Endometrial microvascular endothelial cells (primary cell): ENCODE results near the gene OR8B12. TPM values are rescaled to one million over a fixed set of nuclear protein-coding genes. Genes with fewer than 3 reads are reported as not detected.
"Not testable (repeated sequence)": the region's sequence is repeated elsewhere in the genome, so short reads cannot be mapped to it uniquely, and the experiment has no call there.

Source experiments
- in situ Hi-C: cut with HindIII; loops from 2 replicates; pipeline ENCODE4 v1.10.0; 2017; ENCODE audit warnings: low sequenced_read_pairs, low pct_unique_long_range_greater_than_20kb; ENCODE audit errors: inconsistent ontology term
- total RNA-seq: library from RNA; depleted of rRNA; stranded (reverse); fragments of >200 nt; gene quantifications from one replicate; pipeline ENCODE4 v1.2.3, GENCODE V29; 2015; ENCODE audit errors: inconsistent ontology term

The OR8B12 gene
- total RNA-seq, 1 donor from 2014 or later: not detected

DNA sequence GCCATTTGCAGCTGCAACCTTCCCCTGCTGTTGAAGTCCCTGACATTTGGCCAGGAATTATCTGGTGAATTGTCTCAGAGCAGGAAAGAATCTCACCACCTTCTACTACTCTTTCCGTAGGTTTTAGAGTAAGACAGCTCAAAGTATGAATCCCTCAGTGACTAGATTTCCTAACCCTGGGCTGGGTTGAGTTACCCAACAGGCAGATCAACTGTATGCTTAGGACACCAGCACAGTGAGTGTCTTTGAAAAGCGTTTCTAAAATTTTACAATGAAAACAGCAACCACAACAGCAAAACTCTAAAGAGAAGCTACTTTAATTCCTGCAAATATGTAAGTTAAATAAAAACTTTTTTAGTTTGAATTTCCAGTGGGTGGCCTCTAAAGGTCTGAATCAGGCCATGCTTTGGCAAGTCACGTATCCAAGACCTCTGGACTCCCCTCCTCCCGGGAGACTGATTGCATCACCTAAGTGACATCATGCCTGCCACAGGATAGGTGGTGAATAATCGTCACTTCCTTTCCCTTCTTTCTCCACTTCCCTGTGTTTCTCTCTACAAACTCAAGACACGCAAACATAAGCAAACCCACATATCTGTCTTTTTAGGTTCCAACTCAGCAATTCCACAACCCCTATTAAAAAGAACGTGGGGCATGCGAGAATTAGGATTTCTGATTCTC is 7.8 kb downstream of the OR8B12 start:
- in situ Hi-C loops: no loop called here

DNA sequence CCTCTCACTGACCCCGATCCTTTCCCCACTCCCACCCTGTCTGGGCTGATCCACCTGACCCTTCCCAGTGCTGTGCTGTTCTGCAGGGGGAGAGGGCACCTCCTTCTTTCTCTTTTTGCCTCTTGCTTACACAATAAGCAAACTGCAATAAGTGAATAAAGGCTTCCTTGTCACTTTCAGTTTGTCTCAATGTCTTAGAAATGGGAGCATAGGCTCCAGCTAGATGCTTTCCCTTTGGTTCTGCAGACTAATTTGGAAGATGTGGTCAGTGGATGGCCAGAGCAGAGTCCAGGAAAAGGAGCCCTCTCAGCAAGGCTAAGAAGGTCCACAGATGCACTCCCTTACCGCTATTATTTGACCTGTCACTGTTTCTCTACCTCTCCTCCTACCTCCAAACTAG is 9.4 kb downstream of the OR8B12 start:
- in situ Hi-C loops: no loop called here

DNA sequence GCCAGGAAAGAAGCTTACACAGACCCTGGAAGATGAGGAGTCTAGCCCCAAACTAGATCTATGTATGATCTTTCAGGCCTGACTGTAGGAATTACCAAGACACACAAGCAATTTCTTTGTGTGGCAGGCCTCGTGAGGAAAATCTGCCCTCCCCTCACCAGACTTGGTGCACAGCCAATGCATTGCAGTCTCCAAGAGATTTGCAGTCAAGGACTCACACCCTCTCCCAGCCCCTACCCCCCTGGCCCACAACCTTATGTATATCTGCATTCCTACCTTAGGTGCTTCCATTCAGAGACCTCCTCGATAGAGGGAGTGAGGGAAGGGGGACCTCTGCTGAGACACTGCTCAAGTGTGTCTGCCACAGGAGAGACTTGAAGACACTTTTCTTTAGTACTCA is 9.8 kb downstream of the OR8B12 start:
- in situ Hi-C loops: no loop called here

DNA sequence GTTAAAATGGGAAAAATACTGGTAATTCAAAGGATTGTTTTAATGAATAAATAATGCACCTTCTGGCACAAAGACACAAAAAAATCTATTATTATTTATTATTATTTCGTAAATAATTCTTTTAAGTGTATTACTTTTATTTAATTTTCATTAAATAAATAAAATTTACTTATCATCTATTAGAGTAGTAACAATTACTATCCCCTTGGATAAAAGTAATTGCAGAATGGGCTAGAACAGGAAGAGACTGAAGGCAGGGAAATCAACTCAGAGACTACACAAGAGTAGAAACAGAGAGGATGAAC is 23.0 kb downstream of the OR8B12 start:
- in situ Hi-C loops: no loop called here

DNA sequence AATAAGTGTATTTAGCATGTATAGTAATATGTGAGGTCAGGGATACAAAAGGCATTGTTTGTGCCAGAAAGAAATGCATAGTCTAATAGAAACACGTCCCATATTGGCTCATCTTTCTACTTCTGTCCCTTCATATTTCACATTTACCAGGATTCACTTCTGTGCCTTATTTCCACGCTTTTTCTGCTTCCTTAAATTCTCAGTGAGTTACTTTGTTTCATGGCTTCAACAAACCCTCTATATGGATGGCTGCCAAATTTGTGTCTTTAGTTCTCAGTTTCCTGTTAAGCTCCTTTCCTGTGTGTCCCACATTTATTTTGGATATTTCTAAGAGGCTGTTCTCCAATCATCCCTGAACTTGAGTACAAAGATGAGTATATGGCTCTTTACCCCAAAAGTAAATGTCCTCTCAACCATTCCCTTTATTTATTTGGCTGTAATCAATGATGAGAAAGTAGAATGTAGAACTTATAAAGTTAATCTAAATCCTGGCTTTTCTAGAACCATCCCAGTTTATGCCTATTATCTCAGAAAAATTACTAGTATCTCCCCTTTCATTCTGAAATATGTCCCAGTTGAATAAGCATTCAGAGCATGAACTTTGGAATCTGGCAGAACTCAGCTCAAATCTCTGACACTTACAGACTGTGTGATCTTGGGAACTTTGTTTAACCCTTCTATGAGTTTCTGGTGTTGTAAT is 23.5 kb downstream of the OR8B12 start:
- in situ Hi-C loops: no loop called here

DNA sequence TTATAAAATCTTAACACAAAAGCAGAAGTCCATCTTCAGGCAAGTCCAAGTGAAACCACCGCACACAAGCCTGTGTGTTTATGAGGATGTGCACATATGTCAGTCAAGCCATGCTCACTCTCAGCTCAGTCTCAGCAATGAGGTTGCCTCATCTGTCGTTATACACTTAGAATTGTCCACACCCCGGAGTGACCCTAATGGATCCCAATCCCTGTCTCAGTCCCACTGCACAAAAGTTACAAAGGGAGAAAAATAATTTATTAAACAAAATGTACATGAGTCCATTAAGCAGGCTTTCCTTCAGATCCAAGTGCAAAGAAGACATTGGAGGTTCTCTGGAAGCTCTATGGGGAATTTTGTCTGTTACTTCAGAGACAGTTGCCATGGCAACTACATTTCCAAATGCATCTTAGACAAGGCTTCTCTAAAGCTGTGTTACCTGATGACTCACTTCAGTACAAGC is 24.4 kb downstream of the OR8B12 start:
- in situ Hi-C loops: no loop called here

DNA sequence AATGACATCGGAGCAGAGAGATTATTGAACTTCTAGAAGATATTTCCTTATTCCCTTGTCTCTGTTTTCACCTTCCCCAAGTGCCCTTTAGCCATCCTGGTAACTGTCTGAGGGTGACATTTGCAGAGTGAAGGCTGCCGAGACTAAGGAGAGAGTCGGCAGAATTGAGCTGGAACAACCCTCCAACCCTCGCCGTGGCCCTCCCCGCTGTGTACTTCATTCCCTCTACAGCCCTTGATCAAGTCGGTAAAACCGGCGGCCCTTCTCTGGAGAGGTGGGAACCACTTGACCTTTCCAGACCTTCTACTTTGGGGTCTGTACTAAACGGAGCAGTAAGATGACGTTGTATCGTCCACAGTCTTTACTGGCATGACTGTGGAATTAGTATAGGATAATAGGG is 26.1 kb downstream of the OR8B12 start:
- in situ Hi-C loops: no loop called here

DNA sequence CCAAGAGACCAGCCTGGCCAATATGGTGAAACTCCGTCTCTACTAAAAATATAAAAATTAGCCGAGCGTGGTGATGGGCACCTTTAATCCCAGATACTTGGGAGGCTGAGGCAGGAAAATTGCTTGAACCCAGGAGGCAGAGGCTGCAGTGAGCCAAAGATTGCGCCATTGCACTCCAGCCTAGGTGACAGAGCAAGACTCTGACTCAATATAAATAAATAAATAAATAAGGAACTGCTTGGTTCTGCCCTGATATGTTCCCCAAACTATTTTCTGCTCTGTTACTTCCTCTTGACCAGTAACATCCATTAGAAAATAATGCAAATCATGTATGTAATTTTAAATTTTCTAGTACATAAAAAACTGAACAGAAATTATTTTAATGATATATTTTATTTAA is 28.8 kb downstream of the OR8B12 start:
- in situ Hi-C loops: not testable (repeated sequence)

DNA sequence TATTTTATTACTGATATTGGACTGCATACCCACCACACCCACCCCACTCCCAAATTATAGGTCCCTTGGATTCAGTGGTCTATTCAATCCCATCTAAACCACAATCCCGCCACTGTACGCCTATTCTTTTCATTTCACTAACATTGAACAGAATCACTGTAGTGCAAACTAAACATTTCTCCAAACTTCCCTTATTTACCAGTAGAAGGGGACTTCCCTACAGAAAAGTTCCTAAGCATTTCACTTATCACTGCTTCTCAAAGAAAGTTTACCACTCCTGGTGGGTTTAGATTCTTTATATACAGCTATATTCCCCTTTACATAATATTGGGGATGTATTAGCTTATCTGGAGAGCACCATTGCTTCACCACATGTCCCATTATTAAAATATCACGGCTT is 29.3 kb downstream of the OR8B12 start:
- in situ Hi-C loops: no loop called here

DNA sequence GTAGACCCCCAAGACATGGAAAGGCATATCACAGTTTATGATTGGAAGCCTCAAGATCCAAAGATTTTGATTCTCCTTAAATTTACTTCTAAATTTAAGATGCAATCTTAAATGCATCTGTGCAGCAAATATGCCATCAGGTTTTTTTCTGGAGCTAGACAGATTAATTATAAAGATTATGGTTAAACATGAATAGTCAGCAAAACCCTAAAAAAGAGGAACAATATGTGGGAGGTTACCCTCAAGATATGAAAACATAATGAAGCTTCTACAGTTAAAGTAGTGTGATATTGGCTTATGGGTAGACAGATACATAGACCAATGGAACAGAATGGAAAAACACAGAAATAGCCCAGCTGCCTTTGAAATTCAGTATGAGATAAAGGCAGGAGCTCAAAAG is 31.7 kb downstream of the OR8B12 start:
- in situ Hi-C loops: no loop called here

DNA sequence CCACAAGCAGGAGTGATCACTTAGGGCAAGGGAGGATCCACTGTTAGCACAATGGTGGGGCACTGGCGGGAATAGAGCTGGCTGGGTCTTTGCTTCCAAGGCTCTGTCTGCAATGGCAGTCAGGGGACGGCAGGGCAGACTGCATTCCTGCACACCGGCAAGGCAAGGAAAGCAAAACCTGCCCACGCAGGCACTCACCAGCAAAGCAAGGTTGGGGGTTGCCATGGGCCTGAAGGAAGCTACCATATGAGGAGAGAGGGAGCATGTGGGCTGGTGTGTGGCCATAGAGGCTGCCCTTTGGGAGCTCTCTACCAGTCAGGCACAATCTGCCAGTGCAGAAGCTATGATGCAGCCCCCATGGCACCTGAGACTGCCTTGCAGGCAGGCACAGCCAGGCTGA is 33.2 kb downstream of the OR8B12 start:
- in situ Hi-C loops: no loop called here

DNA sequence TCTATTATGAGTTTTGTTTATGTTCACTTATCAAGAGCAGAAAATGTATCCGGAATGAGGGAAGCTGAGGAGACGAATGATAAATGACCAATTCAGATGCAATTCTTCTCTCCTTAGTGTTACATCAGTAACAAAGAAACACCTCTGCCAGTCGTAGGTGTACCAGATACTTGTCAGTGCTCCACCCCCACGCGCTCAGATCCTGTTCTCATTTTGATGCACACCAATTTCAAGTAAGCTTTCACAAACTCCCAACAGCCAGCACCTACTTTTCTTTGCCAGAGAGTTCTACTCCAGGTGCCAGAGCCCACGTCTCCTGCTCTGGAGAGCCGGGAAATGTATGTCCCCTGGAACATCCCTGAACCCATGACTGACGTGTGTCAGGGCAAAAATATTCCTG is 43.7 kb downstream of the OR8B12 start:
- in situ Hi-C loops: no loop called here

DNA sequence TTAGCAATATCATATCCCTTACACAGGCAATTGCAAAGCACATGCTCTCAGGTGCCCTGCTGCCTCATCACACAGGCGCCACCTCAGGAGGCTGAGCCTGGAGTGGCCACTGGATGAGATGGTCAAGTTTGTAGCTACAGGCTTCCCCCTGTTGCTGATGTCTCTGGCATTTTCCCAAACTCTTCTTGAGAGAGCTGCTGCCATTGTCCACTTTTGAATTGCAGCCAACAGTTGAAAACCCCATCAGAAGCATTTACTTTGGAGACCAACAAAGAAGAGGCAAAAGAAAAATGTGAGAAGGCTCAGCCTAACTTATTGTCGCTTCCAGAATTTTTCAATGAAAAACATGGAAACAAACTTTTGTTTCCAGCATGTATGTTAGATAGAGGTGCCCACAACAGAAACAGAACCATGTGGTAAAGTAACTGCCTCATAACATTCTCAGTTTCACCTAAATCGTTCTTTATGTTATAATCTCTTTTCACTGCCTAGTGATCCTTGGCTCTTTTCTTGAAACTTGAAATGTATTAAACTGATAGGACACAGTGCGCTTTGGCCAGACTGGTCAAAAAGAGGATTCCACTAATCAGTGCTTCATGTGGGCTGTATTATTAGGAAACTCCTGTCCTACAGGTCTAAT is 50.3 kb downstream of the OR8B12 start:
- in situ Hi-C loops: no loop called here

Other genes starting within 250 kb of the OR8B12 start
- gene OR8D1, start 229.7 kb downstream of the OR8B12 start, total RNA-seq: not detected
- not detected for gene OR8D2, start 223.5 kb downstream of the OR8B12 start, total RNA-seq
- gene OR8B2, start 159.2 kb downstream of the OR8B12 start, total RNA-seq: not detected
- not detected for gene OR8B3, start 144.6 kb downstream of the OR8B12 start, total RNA-seq
- not detected for gene OR8B4, start 118.8 kb downstream of the OR8B12 start, total RNA-seq
- not detected for gene OR8B8, start 98.0 kb downstream of the OR8B12 start, total RNA-seq
- gene OR8A1, start 26.3 kb upstream of the OR8B12 start, total RNA-seq: not detected
- not detected for gene PANX3, start 67.8 kb upstream of the OR8B12 start, total RNA-seq
- 20.0 TPM for gene TBRG1, start 79.2 kb upstream of the OR8B12 start, total RNA-seq
- gene SIAE, start 130.1 kb upstream of the OR8B12 start, total RNA-seq: 19.3 TPM
- 16.8 TPM for gene SPA17, start 130.2 kb upstream of the OR8B12 start, total RNA-seq
- gene NRGN, start 196.3 kb upstream of the OR8B12 start, total RNA-seq: 14.6 TPM
- 0.46 TPM for gene VSIG2, start 208.6 kb upstream of the OR8B12 start, total RNA-seq
- 289 TPM for gene ESAM, start 218.6 kb upstream of the OR8B12 start, total RNA-seq